ENCODE measurements around the gene R3HDM2.

GRCh38 chr12:57221169-57221917 is 209.5 kb downstream of the R3HDM2 start:
- TF ChIP-seq CTCF (conservative IDR thresholded peaks at IDR 0.05; ENCODE audit: low read length) (no peak), EZH2phosphoT487 (IDR thresholded peaks at IDR 0.05; ENCODE audit: borderline replicate concordance) (no peak)
